Neural progenitor cell (in vitro differentiated cells): Measurements from ENCODE around the gene LRRC8D. TPM values are rescaled to one million over a fixed set of nuclear protein-coding genes. Genes with fewer than 3 reads are reported as not detected.

ENCODE experiments used
- DNase-seq: peaks from one replicate; pipeline ENCODE4 v3.0.0-alpha.2; 2016; ENCODE audit warnings: low spot score
- H2AFZ ChIP-seq: fragments of 200-600 bp; sonication (generic); replicated peaks from 2 replicates; pipeline ENCODE4 v1.6.1; 2016; ENCODE audit warnings: antibody characterized with exemption
- H3F3A ChIP-seq: fragments of 200-600 bp; sonication (generic); 2 replicates; pipeline ENCODE4 v1.6.1; 2016; ENCODE audit warnings: antibody characterized with exemption, low read depth
- H3K27ac ChIP-seq: fragments of 200-600 bp; sonication (generic); 2 replicates; pipeline ENCODE4 v1.5.1; 2016; ENCODE audit warnings: mild to moderate bottlenecking
- H3K27me3 ChIP-seq: fragments of 200-600 bp; sonication (generic); 2 replicates; pipeline ENCODE4 v1.6.1; 2016; ENCODE audit warnings: mild to moderate bottlenecking, moderate library complexity
- H3K36me3 ChIP-seq: fragments of 200-600 bp; sonication (generic); 2 replicates; pipeline ENCODE4 v1.5.1; 2016
- H3K4me1 ChIP-seq: fragments of 200-600 bp; sonication (generic); 2 replicates; pipeline ENCODE4 v1.6.1; 2016; ENCODE audit warnings: mixed run types
- H3K4me2 ChIP-seq: fragments of 200-600 bp; sonication (generic); 2 replicates; pipeline ENCODE4 v1.6.1; 2016
- H3K4me3 ChIP-seq: fragments of 200-600 bp; sonication (generic); 2 replicates; pipeline ENCODE4 v1.5.1; 2016
- H3K79me2 ChIP-seq: fragments of 200-600 bp; sonication (generic); 2 replicates; pipeline ENCODE4 v1.6.1; 2016; ENCODE audit warnings: low read depth
- H3K9ac ChIP-seq: fragments of 200-600 bp; sonication (generic); 2 replicates; pipeline ENCODE4 v1.6.1; 2016
- H3K9me3 ChIP-seq: fragments of 200-600 bp; sonication (generic); 2 replicates; pipeline ENCODE4 v1.5.1; 2016; ENCODE audit warnings: low read depth
- H4K20me1 ChIP-seq: fragments of 200-600 bp; sonication (generic); 2 replicates; pipeline ENCODE4 v1.6.1; 2016; ENCODE audit warnings: low read depth
- H3K27ac Mint-ChIP-seq: 3 replicates; pipeline ENCODE4 v1.8.0; 2021; ENCODE audit warnings: mixed read lengths
- H3K27me3 Mint-ChIP-seq: 2 replicates; pipeline ENCODE4 v1.8.0; 2022; ENCODE audit warnings: low read depth, mild to moderate bottlenecking, inconsistent platforms, moderate library complexity, mixed read lengths; ENCODE audit not compliant: insufficient read depth
- H3K36me3 Mint-ChIP-seq: 3 replicates; pipeline ENCODE4 v1.8.0; 2021; ENCODE audit warnings: mixed read lengths
- H3K4me1 Mint-ChIP-seq: 3 replicates; pipeline ENCODE4 v1.8.0; 2021; ENCODE audit warnings: mixed read lengths
- H3K4me3 Mint-ChIP-seq: 3 replicates; pipeline ENCODE4 v1.8.0; 2021; ENCODE audit warnings: mild to moderate bottlenecking, moderate library complexity, mixed read lengths
- H3K9me3 Mint-ChIP-seq: 3 replicates; pipeline ENCODE4 v1.8.0; 2020; ENCODE audit warnings: mixed read lengths
- CTCF ChIP-seq: fragments of 200-600 bp; sonication (generic); IDR thresholded peaks from 2 replicates; pipeline ENCODE4 v1.5.1; 2017; ENCODE audit warnings: antibody characterized with exemption, mild to moderate bottlenecking
- EZH2 ChIP-seq: fragments of 200-600 bp; sonication (generic); IDR thresholded peaks from 2 replicates; pipeline ENCODE4 v1.6.1; 2017; ENCODE audit warnings: antibody characterized with exemption, mild to moderate bottlenecking, moderate library complexity
- EZH2phosphoT487 ChIP-seq: fragments of 200-600 bp; sonication (generic); IDR thresholded peaks from 2 replicates; pipeline ENCODE4 v1.6.1; 2017; ENCODE audit warnings: antibody characterized with exemption
- total RNA-seq: library from RNA; depleted of rRNA; stranded (reverse); fragments of >200 nt; gene quantifications from 2 replicates; pipeline ENCODE4 v1.2.3, GENCODE V29; 2015; ENCODE audit warnings: low replicate concordance

Gene LRRC8D
- total RNA-seq, 1 donor from 2014 or later = 55.7 TPM

GRCh38 chr1:89905395-89906058 lies 84.7 kb downstream of the LRRC8D start:
- peaks cover 66% of the 10 kb centered on the region for H3K4me1 Mint-ChIP-seq
- peaks cover 54% of the 10 kb centered on the region for H4K20me1 ChIP-seq
- no peak overlapping the region for H3K4me3 ChIP-seq
- H3K9me3 Mint-ChIP-seq = no peaks in the 10 kb centered on the region
- H3K79me2 ChIP-seq = peaks cover 60% of the 10 kb centered on the region
- H3K36me3 Mint-ChIP-seq = peaks cover 6% of the 10 kb centered on the region
- H3K4me1 ChIP-seq = peaks cover 36% of the 10 kb centered on the region
- no peak overlapping the region for H3K4me3 Mint-ChIP-seq
- no peak overlapping the region for H3K9ac ChIP-seq
- TF ChIP-seq EZH2 (no peak), CTCF (no peak), EZH2phosphoT487 (no peak)
- peaks cover 27% of the 10 kb centered on the region for H3F3A ChIP-seq
- H3K27me3 Mint-ChIP-seq = peaks cover 6% of the 10 kb centered on the region
- H3K36me3 ChIP-seq = no peaks in the 10 kb centered on the region
- peak overlapping the region; percentile 82 for H3K27ac Mint-ChIP-seq
- H2AFZ ChIP-seq = no peak overlapping the region
- DNase-seq = peak; percentile 19
- peak overlapping the region; percentile 33 for H3K4me2 ChIP-seq
- no peaks in the 10 kb centered on the region for H3K9me3 ChIP-seq
- no peaks in the 10 kb centered on the region for H3K27me3 ChIP-seq
- H3K27ac ChIP-seq = peak overlapping the region; percentile 6

GRCh38 chr1:89906088-89906487 lies 85.3 kb downstream of the LRRC8D start:
- peak overlapping the region; percentile 86 for H3K27ac Mint-ChIP-seq
- Histone ChIP-seq H3K9me3 (no peaks in the 10 kb centered on the region), H3K4me3 (no peak overlapping the region), H3F3A (peaks cover 28% of the 10 kb centered on the region), H3K79me2 (peaks cover 66% of the 10 kb centered on the region), H2AFZ (no peak overlapping the region), H3K36me3 (no peaks in the 10 kb centered on the region), H3K4me2 (peak overlapping the region; percentile 33), H3K27me3 (no peaks in the 10 kb centered on the region), H3K27ac (peak overlapping the region; percentile 6), H4K20me1 (peaks cover 54% of the 10 kb centered on the region), H3K4me1 (peaks cover 37% of the 10 kb centered on the region), H3K9ac (no peak overlapping the region)
- peaks cover 6% of the 10 kb centered on the region for H3K36me3 Mint-ChIP-seq
- peaks cover 66% of the 10 kb centered on the region for H3K4me1 Mint-ChIP-seq
- peaks cover 6% of the 10 kb centered on the region for H3K27me3 Mint-ChIP-seq
- H3K9me3 Mint-ChIP-seq = no peaks in the 10 kb centered on the region
- TF ChIP-seq CTCF (no peak), EZH2 (no peak), EZH2phosphoT487 (no peak)
- no peak for DNase-seq
- no peak overlapping the region for H3K4me3 Mint-ChIP-seq

GRCh38 chr1:89907727-89908212 lies 86.9 kb downstream of the LRRC8D start:
- H3K9me3 ChIP-seq = no peaks in the 10 kb centered on the region
- H3K4me2 ChIP-seq = no peak overlapping the region
- Mint-ChIP-seq H3K36me3 (peaks cover 2% of the 10 kb centered on the region), H3K4me1 (peaks cover 74% of the 10 kb centered on the region), H3K4me3 (no peak overlapping the region), H3K9me3 (no peaks in the 10 kb centered on the region), H3K27ac (no peak overlapping the region), H3K27me3 (peaks cover 3% of the 10 kb centered on the region)
- no peak overlapping the region for H3K4me3 ChIP-seq
- no peak for DNase-seq
- H3K9ac ChIP-seq = no peak overlapping the region
- no peaks in the 10 kb centered on the region for H3K27me3 ChIP-seq
- no peaks in the 10 kb centered on the region for H3K36me3 ChIP-seq
- H4K20me1 ChIP-seq = peaks cover 56% of the 10 kb centered on the region
- H3K4me1 ChIP-seq = peaks cover 51% of the 10 kb centered on the region
- peaks cover 72% of the 10 kb centered on the region for H3K79me2 ChIP-seq
- TF ChIP-seq CTCF (no peak), EZH2 (no peak), EZH2phosphoT487 (no peak)
- no peak overlapping the region for H2AFZ ChIP-seq
- peaks cover 38% of the 10 kb centered on the region for H3F3A ChIP-seq
- no peak overlapping the region for H3K27ac ChIP-seq
